ENCODE measurements around the gene KIF5A.
A peak's percentile ranks its signal among the peaks of the same experiment; 100 is the strongest.
"Not testable (repeated sequence)": the region's sequence is repeated elsewhere in the genome, so short reads cannot be mapped to it uniquely, and the experiment has no call there.

Gene KIF5A

GRCh38 chr12:57554453-57554852, 4.6 kb downstream of the KIF5A start:
- DNase-seq (ENCODE audit: low spot score), result no peak
- no peak for FAIRE-seq

GRCh38 chr12:57554897-57555296, 5.1 kb downstream of the KIF5A start:
- FAIRE-seq (no peak), DNase-seq (ENCODE audit: low spot score) (no peak)

GRCh38 chr12:57558864-57559263, 9.0 kb downstream of the KIF5A start:
- FAIRE-seq (no peak), DNase-seq (ENCODE audit: low spot score) (no peak)

GRCh38 chr12:57560516-57560915, 10.7 kb downstream of the KIF5A start:
- FAIRE-seq (no peak), DNase-seq (ENCODE audit: low spot score) (no peak)

- FAIRE-seq; DNase-seq (ENCODE audit: low spot score): not testable (repeated sequence)
Measured at GRCh38 chr12:57561117-57561516, 11.3 kb downstream of the KIF5A start.

- FAIRE-seq, result no peak
Measured at GRCh38 chr12:57563358-57563757, 13.5 kb downstream of the KIF5A start.

GRCh38 chr12:57564178-57564740, 14.4 kb downstream of the KIF5A start:
- DNase-seq (ENCODE audit: low spot score) (no peak), FAIRE-seq (no peak)

More at GRCh38 chr12:57563358-57563757, 13.5 kb downstream of the KIF5A start:
- no peak for DNase-seq (ENCODE audit: low spot score)

- DNase-seq (ENCODE audit: low spot score) (no peak), FAIRE-seq (no peak)
Measured at GRCh38 chr12:57568838-57569237, 19.0 kb downstream of the KIF5A start.

- DNase-seq (ENCODE audit: low spot score), result no peak
Measured at GRCh38 chr12:57569858-57570257, 20.0 kb downstream of the KIF5A start.

GRCh38 chr12:57570438-57570837, 20.6 kb downstream of the KIF5A start:
- DNase-seq (ENCODE audit: low spot score); FAIRE-seq: not testable (repeated sequence)

More at GRCh38 chr12:57569858-57570257, 20.0 kb downstream of the KIF5A start:
- FAIRE-seq, result peak; percentile 5

GRCh38 chr12:57571926-57572762, 22.3 kb downstream of the KIF5A start:
- no peak for FAIRE-seq
- no peak for DNase-seq (ENCODE audit: low spot score)

- no peak for FAIRE-seq
- DNase-seq (ENCODE audit: low spot score), result no peak
Measured at GRCh38 chr12:57574795-57575194, 25.0 kb downstream of the KIF5A start.

GRCh38 chr12:57575771-57576612, 26.1 kb downstream of the KIF5A start:
- FAIRE-seq, result no peak
- DNase-seq (ENCODE audit: low spot score), result no peak

GRCh38 chr12:57576613-57577160, 26.8 kb downstream of the KIF5A start:
- no peak for FAIRE-seq
- DNase-seq (ENCODE audit: low spot score), result peak; percentile 58

GRCh38 chr12:57577981-57578758, 28.3 kb downstream of the KIF5A start:
- DNase-seq (ENCODE audit: low spot score) (no peak), FAIRE-seq (no peak)

GRCh38 chr12:57579011-57579410, 29.2 kb downstream of the KIF5A start:
- DNase-seq (ENCODE audit: low spot score) (no peak), FAIRE-seq (no peak)

GRCh38 chr12:57579677-57580465, 30.0 kb downstream of the KIF5A start:
- no peak for FAIRE-seq
- DNase-seq (ENCODE audit: low spot score), result no peak

- DNase-seq (ENCODE audit: low spot score) (no peak), FAIRE-seq (no peak)
Measured at GRCh38 chr12:57580466-57580795, 30.6 kb downstream of the KIF5A start.

- DNase-seq (ENCODE audit: low spot score), result no peak
- FAIRE-seq, result no peak
Measured at GRCh38 chr12:57581802-57582201, 32.0 kb downstream of the KIF5A start.

- DNase-seq (ENCODE audit: low spot score) (no peak), FAIRE-seq (no peak)
Measured at GRCh38 chr12:57582440-57582839, 32.6 kb downstream of the KIF5A start.

Measured in urothelium cell line (cell line).